ENCODE data around the gene PRKCSH.
"Not testable (repeated sequence)": the region's sequence is repeated elsewhere in the genome, so short reads cannot be mapped to it uniquely, and the experiment has no call there.

The PRKCSH gene

GRCh38 chr19:11400798-11401197 lies 34.6 kb upstream of the PRKCSH start:
- no peak overlapping the region for H3K4me3 ChIP-seq (ENCODE audit: control insufficient read depth, low read depth, low read length)
- DNase-seq (ENCODE audit: low read depth), result no peak
- TF ChIP-seq CTCF (IDR thresholded peaks at IDR 0.05; ENCODE audit: control insufficient read depth, insufficient read depth, low read depth, low read length, missing control alignments), result no peak

GRCh38 chr19:11401808-11402543 lies 33.5 kb upstream of the PRKCSH start:
- no peak for DNase-seq (ENCODE audit: low read depth)
- no peak overlapping the region for H3K4me3 ChIP-seq (ENCODE audit: control insufficient read depth, low read depth, low read length)
- no peak for TF ChIP-seq CTCF (IDR thresholded peaks at IDR 0.05; ENCODE audit: control insufficient read depth, insufficient read depth, low read depth, low read length, missing control alignments)

- DNase-seq (ENCODE audit: low read depth), result no peak
- no peak overlapping the region for H3K4me3 ChIP-seq (ENCODE audit: control insufficient read depth, low read depth, low read length)
- no peak for TF ChIP-seq CTCF (IDR thresholded peaks at IDR 0.05; ENCODE audit: control insufficient read depth, insufficient read depth, low read depth, low read length, missing control alignments)
Observed at GRCh38 chr19:11404588-11405222, 30.7 kb upstream of the PRKCSH start.

GRCh38 chr19:11405846-11406643 lies 29.4 kb upstream of the PRKCSH start:
- DNase-seq (ENCODE audit: low read depth), result no peak
- TF ChIP-seq CTCF (IDR thresholded peaks at IDR 0.05; ENCODE audit: control insufficient read depth, insufficient read depth, low read depth, low read length, missing control alignments), result peak; percentile 28
- no peak overlapping the region for H3K4me3 ChIP-seq (ENCODE audit: control insufficient read depth, low read depth, low read length)

- DNase-seq (ENCODE audit: low read depth); H3K4me3 ChIP-seq (ENCODE audit: control insufficient read depth, low read depth, low read length): not testable (repeated sequence)
Observed at GRCh38 chr19:11406703-11407236, 28.7 kb upstream of the PRKCSH start.

- DNase-seq (ENCODE audit: low read depth), result no peak
- no peak for TF ChIP-seq CTCF (IDR thresholded peaks at IDR 0.05; ENCODE audit: control insufficient read depth, insufficient read depth, low read depth, low read length, missing control alignments)
Observed at GRCh38 chr19:11408591-11408990, 26.8 kb upstream of the PRKCSH start.

More at GRCh38 chr19:11408591-11408990, 26.8 kb upstream of the PRKCSH start:
- H3K4me3 ChIP-seq (ENCODE audit: control insufficient read depth, low read depth, low read length), result no peak overlapping the region
